HUDEP-2 (cell line): ENCODE measurements around the gene NKX6-2.

ENCODE experiments used
- DNase-seq, 76 experiments: peaks; one replicate each; lab custom pipeline; 2025; ENCODE audit not compliant: unreplicated experiment in 76 of 76; lab: John Stamatoyannopoulos, UW

Gene NKX6-2

GRCh38 chr10:132813560-132814468 is 27.9 kb upstream of the NKX6-2 start:
- DNase-seq = no peak

GRCh38 chr10:132813001-132813401 is 27.1 kb upstream of the NKX6-2 start:
- DNase-seq = no peak

- no peak for DNase-seq
Measured at GRCh38 chr10:132812520-132812919, 26.6 kb upstream of the NKX6-2 start.

GRCh38 chr10:132811891-132812481 is 26.0 kb upstream of the NKX6-2 start:
- no peak for DNase-seq

GRCh38 chr10:132810807-132811700 is 25.1 kb upstream of the NKX6-2 start:
- no peak for DNase-seq

GRCh38 chr10:132810141-132810806 is 24.3 kb upstream of the NKX6-2 start:
- no peak for DNase-seq

GRCh38 chr10:132809232-132810140 is 23.5 kb upstream of the NKX6-2 start:
- DNase-seq = no peak

GRCh38 chr10:132808383-132809231 is 22.7 kb upstream of the NKX6-2 start:
- no peak for DNase-seq

- DNase-seq = no peak
Measured at GRCh38 chr10:132807621-132808049, 21.7 kb upstream of the NKX6-2 start.

GRCh38 chr10:132806561-132807003 is 20.6 kb upstream of the NKX6-2 start:
- no peak for DNase-seq

GRCh38 chr10:132806110-132806509 is 20.2 kb upstream of the NKX6-2 start:
- no peak for DNase-seq

GRCh38 chr10:132805599-132805998 is 19.7 kb upstream of the NKX6-2 start:
- no peak for DNase-seq

GRCh38 chr10:132804785-132805426 is 19.0 kb upstream of the NKX6-2 start:
- DNase-seq = no peak

- no peak for DNase-seq
Measured at GRCh38 chr10:132804287-132804686, 18.3 kb upstream of the NKX6-2 start.

GRCh38 chr10:132803416-132804210 is 17.7 kb upstream of the NKX6-2 start:
- no peak for DNase-seq

- DNase-seq = no peak
Measured at GRCh38 chr10:132802694-132803320, 16.9 kb upstream of the NKX6-2 start.

GRCh38 chr10:132802048-132802447 is 16.1 kb upstream of the NKX6-2 start:
- no peak for DNase-seq
